T-cell (primary cell): ENCODE measurements around the gene CTU2. TPM values are rescaled to one million over a fixed set of nuclear protein-coding genes. Genes with fewer than 3 reads are reported as not detected.

Experiments used
- ATAC-seq, 4 experiments: fragments of 200-7000 bp in 3 of 4; fragments of 150-1000 bp in 1 of 4; cut with Tn5 transposase; replicated peaks in 1 of 4; 1 replicate in 3 of 4; 2 replicates in 1 of 4; pipeline ENCODE4 v1.10.0; 2021; ENCODE audit warnings: moderate library complexity in 3 of 4, mild to moderate bottlenecking in 2 of 4, moderate number of reproducible peaks in 1 of 4
- CTCF ChIA-PET, 2 donors: fragments of 300-600 bp; sonication (Branson Sonifier 250); formaldehyde crosslinking; loops; one replicate each; lab custom pipeline; 2022; ENCODE audit warnings: antibody characterized with exemption in 2 of 2; lab: Charles Lee
- POLR2A ChIA-PET, 2 donors: fragments of 300-600 bp; sonication (Branson Sonifier 250); formaldehyde crosslinking; loops; one replicate each; lab custom pipeline; 2022; ENCODE audit warnings: antibody characterized with exemption in 2 of 2; lab: Charles Lee
- DNase-seq, 35 experiments: peaks; one replicate each; pipeline versions ENCODE4 v3.0.0 to v3.0.0-alpha.2; 2013 to 2023
- H3K27ac ChIP-seq: one replicate; pipeline ENCODE4 v1.5.1; 2013; ENCODE audit warnings: low read length
- H3K27me3 ChIP-seq, 2 experiments: replicated peaks in 1 of 2; 1 replicate in 1 of 2; 2 replicates in 1 of 2; pipeline versions ENCODE4 v1.6.1 to v1.7.0; 2013; ENCODE audit warnings: low read length in 1 of 2, mixed read lengths in 1 of 2; ENCODE audit not compliant: control insufficient read depth in 2 of 2, insufficient read depth in 2 of 2; ENCODE audit errors: extremely low read depth in 1 of 2
- H3K36me3 ChIP-seq, 2 donors: 1 replicate in 1 of 2; 2 replicates in 1 of 2; pipeline versions ENCODE4 v1.6.1 to v1.7.0; 2013; ENCODE audit warnings: low read length in 1 of 2; ENCODE audit not compliant: control insufficient read depth in 2 of 2, insufficient read depth in 1 of 2; ENCODE audit errors: extremely low read depth in 1 of 2
- H3K4me1 ChIP-seq, 2 experiments: 1 replicate in 1 of 2; 2 replicates in 1 of 2; pipeline versions ENCODE4 v1.6.1 to v1.7.0; 2013; ENCODE audit warnings: low read length in 2 of 2, mixed read lengths in 1 of 2; ENCODE audit not compliant: insufficient read depth in 2 of 2, control insufficient read depth in 1 of 2; ENCODE audit errors: extremely low read depth in 1 of 2
- H3K4me3 ChIP-seq, 2 donors: 1 replicate in 1 of 2; 2 replicates in 1 of 2; pipeline versions ENCODE4 v1.5.1 to v1.7.0; 2013; ENCODE audit warnings: mild to moderate bottlenecking in 2 of 2, low read length in 1 of 2, moderate library complexity in 1 of 2; ENCODE audit not compliant: control insufficient read depth in 1 of 2; ENCODE audit errors: extremely low read depth in 1 of 2
- H3K9me3 ChIP-seq: 2 replicates; pipeline ENCODE4 v1.7.0; 2013
- H3K27ac Mint-ChIP-seq, 2 donors: one replicate each; pipeline ENCODE4 v1.8.0; 2020 to 2021; ENCODE audit warnings: mild to moderate bottlenecking in 2 of 2, mixed read lengths in 2 of 2
- H3K27me3 Mint-ChIP-seq, 2 donors: one replicate each; pipeline ENCODE4 v1.8.0; 2021 to 2022; ENCODE audit warnings: mixed read lengths in 2 of 2
- H3K36me3 Mint-ChIP-seq: one replicate; pipeline ENCODE4 v1.8.0; 2021; ENCODE audit warnings: mixed read lengths
- H3K4me1 Mint-ChIP-seq, 3 donors: one replicate each; pipeline ENCODE4 v1.8.0; 2020 to 2022; ENCODE audit warnings: mixed read lengths in 3 of 3, mild to moderate bottlenecking in 1 of 3
- H3K4me3 Mint-ChIP-seq, 3 donors: one replicate each; pipeline ENCODE4 v1.8.0; 2020 to 2022; ENCODE audit warnings: mild to moderate bottlenecking in 3 of 3, mixed read lengths in 3 of 3, moderate library complexity in 3 of 3
- H3K9me3 Mint-ChIP-seq, 3 donors: one replicate each; pipeline ENCODE4 v1.8.0; 2020 to 2022; ENCODE audit warnings: mixed read lengths in 3 of 3
- whole genome bisulfite sequencing: methylation state at CpG from one replicate; pipeline ENCODE4 v1.1.5; 2013; ENCODE audit warnings: missing lambda C conversion rate; ENCODE audit not compliant: insufficient coverage; 5-methylcytosine and 5-hydroxymethylcytosine counted together
- total RNA-seq, 35 experiments: library from RNA in 6 of 35; stranded (reverse) in 6 of 35; fragments of 120-200 nt in 1 of 35; gene quantifications; one replicate each; pipeline versions ENCODE4 v1.2.1 to v1.2.4 and lab custom pipeline; 2013 to 2026

Gene CTU2
- total RNA-seq, 5 donors from 2014 or later (not counting 1 experiment from before 2014, with no cell fraction given) = 30.1 to 39.5 (median 38.6) TPM

DNA sequence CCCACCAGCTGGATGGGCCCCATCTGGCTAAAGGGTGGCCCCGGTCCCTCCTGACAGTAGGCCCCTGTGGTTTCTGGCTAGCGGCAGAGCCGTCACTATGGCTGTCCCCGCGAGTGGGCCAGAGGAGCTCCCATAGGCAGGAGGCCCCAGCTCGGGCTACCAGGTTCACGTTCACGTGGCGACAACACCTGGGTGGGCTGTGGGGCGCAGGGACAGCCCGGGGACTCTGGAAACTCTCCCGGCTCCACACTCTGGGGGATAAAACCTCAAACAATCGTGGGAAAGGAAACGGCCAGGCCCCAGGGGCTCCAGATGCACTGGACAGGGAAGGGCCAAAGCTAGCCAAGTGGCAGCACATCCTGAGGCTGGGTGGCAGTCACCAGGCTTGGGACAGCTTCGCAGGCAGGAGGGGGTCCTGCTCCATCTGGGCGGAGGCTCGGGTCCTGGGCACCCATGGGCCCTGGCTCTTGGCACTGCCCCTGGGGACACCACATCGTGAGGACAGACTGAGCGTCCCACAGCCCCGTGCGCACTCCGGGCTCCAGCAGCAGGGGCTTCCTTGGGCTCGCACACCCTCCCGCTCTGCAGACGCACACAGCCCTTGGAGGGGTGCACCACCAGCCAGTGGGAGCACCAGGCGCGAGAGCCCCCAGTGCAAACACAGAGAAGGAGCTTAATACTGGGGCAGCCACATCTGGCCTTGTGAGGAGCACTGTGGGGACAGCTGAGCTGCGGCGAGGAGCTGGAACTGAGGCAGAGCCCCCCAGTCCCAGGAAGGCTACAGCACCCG is 4.5 kb upstream of the CTU2 start:
- DNase-seq (peak in 6 of 35 experiments; percentile 13 to 41 (median 30)), ATAC-seq (no peak)
- peaks cover 13 to 42% of the 10 kb centered on the region in 2 donors for H3K36me3 ChIP-seq
- ChIA-PET POLR2A (interaction anchor here (0.5 to 0.9 kb wide), 2 partner anchors 14 to 36 kb away, joined by 4 read pairs; no protein-coding TSS in a partner anchor), CTCF (interaction anchor here in 1 of 2 donors (0.6 kb wide), 1 partner anchor 43 kb away, joined by 3 read pairs; no protein-coding TSS in a partner anchor)
- Mint-ChIP-seq H3K4me3 (peak overlapping the region; percentile 90 to 99 (median 94)), H3K36me3 (peaks cover 17% of the 10 kb centered on the region), H3K4me1 (peaks cover 67 to 71% (median 69%) of the 10 kb centered on the region in 3 donors), H3K9me3 (no peaks in the 10 kb centered on the region), H3K27ac (peak overlapping the region; percentile 97), H3K27me3 (no peaks in the 10 kb centered on the region)
- H3K4me3 ChIP-seq = peak overlapping the region; percentile 87 to 88
- WGBS = 2% methylated on average over 30 of the region's 30 CpGs
- H3K27me3 ChIP-seq = no peaks in the 10 kb centered on the region
- peak overlapping the region; percentile 92 for H3K27ac ChIP-seq
- no peaks in the 10 kb centered on the region for H3K9me3 ChIP-seq
- H3K4me1 ChIP-seq = peaks cover 39 to 89% of the 10 kb centered on the region in 2 experiments

DNA sequence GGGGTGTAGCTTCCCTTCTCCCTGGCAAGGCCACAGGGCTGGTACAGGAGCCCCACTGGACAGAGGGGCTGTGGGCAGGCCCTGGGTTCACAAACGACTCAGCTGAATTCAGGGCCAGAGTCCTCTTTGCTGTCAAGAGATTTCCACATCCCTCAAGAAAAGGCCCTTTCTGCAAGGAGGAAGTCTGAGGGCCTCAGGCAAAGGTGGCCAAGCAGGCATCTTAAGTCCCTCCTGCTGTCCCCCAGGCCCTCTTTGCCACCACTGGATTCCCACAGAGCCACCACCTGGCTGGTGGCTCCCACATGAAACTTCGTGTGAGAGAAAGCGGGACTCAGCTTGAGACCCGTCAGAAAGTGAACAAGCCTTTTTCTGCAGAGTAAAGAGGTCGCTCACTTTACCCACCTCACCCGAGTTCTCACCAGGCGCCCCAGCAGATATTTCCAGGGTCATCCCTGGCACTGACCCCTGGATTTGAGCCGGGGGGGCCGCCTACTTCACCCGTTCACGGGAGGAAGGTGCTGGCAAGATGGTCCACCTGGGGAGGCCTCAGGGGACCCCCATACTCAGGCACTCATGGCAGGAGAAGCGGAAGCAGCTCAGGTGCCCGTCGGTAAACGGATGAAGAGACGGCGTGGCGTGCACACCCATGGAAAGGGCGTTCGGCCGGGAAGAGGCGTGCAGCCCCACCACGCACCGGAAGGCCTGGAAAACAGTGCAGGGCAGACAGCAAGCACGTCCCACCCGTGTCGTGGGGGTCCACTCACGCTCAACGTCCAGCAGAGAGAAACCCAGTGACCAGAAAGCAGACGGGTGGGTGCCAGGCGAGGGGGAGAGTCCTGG is 3.7 kb upstream of the CTU2 start:
- Mint-ChIP-seq H3K36me3 (peaks cover 13% of the 10 kb centered on the region), H3K27me3 (no peaks in the 10 kb centered on the region), H3K4me1 (peaks cover 71 to 75% (median 75%) of the 10 kb centered on the region in 3 donors), H3K9me3 (no peaks in the 10 kb centered on the region), H3K27ac (peak overlapping the region; percentile 97), H3K4me3 (peak overlapping the region; percentile 90 to 99 (median 94))
- no peaks in the 10 kb centered on the region for H3K9me3 ChIP-seq
- POLR2A ChIA-PET = interaction anchor here in 1 of 2 donors (0.9 kb wide), 1 partner anchor 15 kb away, joined by 4 read pairs; no protein-coding TSS in a partner anchor
- H3K36me3 ChIP-seq = peaks cover 11 to 34% of the 10 kb centered on the region in 2 donors
- H3K27me3 ChIP-seq = no peaks in the 10 kb centered on the region
- H3K4me3 ChIP-seq = peak overlapping the region; percentile 87 to 88
- peaks cover 45 to 90% of the 10 kb centered on the region in 2 experiments for H3K4me1 ChIP-seq
- DNase-seq (peak in 3 of 35 experiments; percentile 16 to 33 (median 31)), ATAC-seq (no peak)
- H3K27ac ChIP-seq = peak overlapping the region; percentile 92
- CTCF ChIA-PET = interaction anchor here in 1 of 2 donors (0.6 kb wide), 1 partner anchor 44 kb away, joined by 3 read pairs; no protein-coding TSS in a partner anchor
- 1% methylated on average over 26 of the region's 31 CpGs for WGBS

DNA sequence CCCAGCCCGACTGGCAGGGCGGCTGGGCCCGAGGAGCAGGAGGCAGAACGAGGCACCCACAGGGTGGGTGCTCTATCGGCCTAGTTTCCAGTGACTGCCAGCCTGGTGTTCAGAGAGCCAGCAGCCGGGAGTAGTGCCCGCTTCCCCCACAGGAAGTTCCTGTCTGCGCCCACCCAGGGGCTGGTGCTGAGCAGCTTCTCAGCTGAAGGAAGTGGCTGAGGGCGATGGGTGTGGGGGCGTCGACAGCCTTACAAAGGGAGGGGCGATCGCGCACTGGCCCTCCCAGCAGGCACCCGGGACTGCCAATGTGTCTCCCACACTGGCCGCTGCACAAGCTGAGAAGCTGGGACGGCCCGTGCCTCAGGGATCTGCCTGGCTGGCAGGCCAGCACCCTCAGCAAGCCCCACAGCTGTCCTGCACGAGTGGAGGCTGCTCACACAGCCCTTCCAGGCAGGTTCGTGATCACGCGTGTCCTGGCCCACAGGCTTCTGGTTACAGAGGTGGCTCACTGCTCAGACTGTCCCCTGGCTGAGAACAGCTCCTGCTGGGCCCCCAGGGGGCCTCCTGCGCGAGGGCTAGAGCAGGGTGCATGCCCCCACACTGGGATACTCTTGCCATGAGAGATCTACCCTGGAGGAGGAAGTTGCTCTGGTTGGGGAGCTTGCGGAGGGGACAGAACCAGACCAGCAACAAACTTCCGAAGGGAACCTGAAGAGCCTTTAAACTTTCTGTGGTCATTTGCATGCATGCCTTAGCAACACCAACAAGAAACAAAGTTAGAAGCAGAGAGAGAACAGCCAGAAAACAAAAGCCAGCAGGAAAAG is 2.6 kb upstream of the CTU2 start:
- ChIA-PET POLR2A (interaction anchor here in 1 of 2 donors (0.7 kb wide), 1 partner anchor 20 kb away, joined by 3 read pairs; no protein-coding TSS in a partner anchor), CTCF (interaction anchor here in 1 of 2 donors (1.0 to 1.8 kb wide), 2 partner anchors 67 to 84 kb away, joined by 3 to 7 read pairs; no protein-coding TSS in a partner anchor)
- peak overlapping the region; percentile 87 to 88 for H3K4me3 ChIP-seq
- no peaks in the 10 kb centered on the region for H3K9me3 ChIP-seq
- H3K4me1 ChIP-seq = peaks cover 36 to 86% of the 10 kb centered on the region in 2 experiments
- H3K9me3 Mint-ChIP-seq = no peaks in the 10 kb centered on the region
- H3K27me3 ChIP-seq = no peaks in the 10 kb centered on the region
- H3K4me3 Mint-ChIP-seq = peak overlapping the region; percentile 90 to 99 (median 94)
- peaks cover 65 to 69% (median 67%) of the 10 kb centered on the region in 3 donors for H3K4me1 Mint-ChIP-seq
- H3K27me3 Mint-ChIP-seq = no peaks in the 10 kb centered on the region
- under 1% methylated on average over 22 of the region's 26 CpGs for WGBS
- peak overlapping the region; percentile 92 for H3K27ac ChIP-seq
- H3K36me3 Mint-ChIP-seq = peaks cover 8% of the 10 kb centered on the region
- DNase-seq (peak; percentile 43 to 84 (median 68)), ATAC-seq (peak; percentile 24 to 32 (median 29))
- H3K27ac Mint-ChIP-seq = peak overlapping the region; percentile 97
- peaks cover 4 to 23% of the 10 kb centered on the region in 2 donors for H3K36me3 ChIP-seq

DNA sequence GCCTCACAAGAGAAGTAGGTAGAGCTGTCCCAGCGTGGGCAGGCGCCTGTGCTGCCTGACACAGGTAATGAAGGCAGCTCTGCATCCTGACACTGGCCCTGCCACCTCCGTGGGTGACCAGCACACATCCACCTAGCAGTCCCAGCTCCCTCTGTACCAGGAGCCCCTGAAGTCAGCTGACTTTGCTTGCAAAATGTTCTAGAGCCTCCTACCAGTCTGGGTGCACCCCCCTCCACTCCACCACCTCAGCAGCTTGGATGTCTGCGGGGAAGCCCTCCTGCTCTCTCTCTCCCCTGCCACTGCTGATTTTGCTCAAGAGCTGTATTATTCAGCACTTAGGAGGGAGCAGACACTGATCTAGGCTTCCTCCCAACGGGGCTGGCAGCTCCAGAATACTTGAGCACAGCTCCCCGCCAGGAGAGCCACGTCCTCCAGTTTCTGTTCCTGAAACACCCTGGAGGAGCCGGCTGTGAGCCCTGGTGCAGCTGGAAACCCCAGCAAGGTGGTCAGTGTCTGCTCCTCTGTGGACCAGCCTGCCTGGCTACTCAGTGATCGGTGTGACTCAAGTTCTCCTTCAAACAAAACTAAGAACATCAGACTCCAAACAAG is 1.1 kb upstream of the CTU2 start:
- H3K27ac Mint-ChIP-seq = peak overlapping the region; percentile 97
- peaks cover 3 to 16% of the 10 kb centered on the region in 2 donors for H3K36me3 ChIP-seq
- H3K27me3 Mint-ChIP-seq = no peaks in the 10 kb centered on the region
- no peaks in the 10 kb centered on the region for H3K9me3 ChIP-seq
- peak overlapping the region; percentile 92 for H3K27ac ChIP-seq
- WGBS = 3% methylated on average over 8 of the region's 9 CpGs
- H3K9me3 Mint-ChIP-seq = no peaks in the 10 kb centered on the region
- peak overlapping the region; percentile 90 to 99 (median 94) for H3K4me3 Mint-ChIP-seq
- H3K4me1 Mint-ChIP-seq = peaks cover 58 to 62% (median 60%) of the 10 kb centered on the region in 3 donors
- ChIA-PET POLR2A (interaction anchor here in 1 of 2 donors (0.6 kb wide), 1 partner anchor 999 kb away, joined by 7 read pairs; no protein-coding TSS in a partner anchor), CTCF (interaction anchor here in 1 of 2 donors (0.9 to 1.8 kb wide), 2 partner anchors 85 to 134 kb away, joined by 4 to 7 read pairs; partner anchors contain the start of gene ZC3H18)
- H3K27me3 ChIP-seq = no peaks in the 10 kb centered on the region
- H3K36me3 Mint-ChIP-seq = peaks cover 3% of the 10 kb centered on the region
- ATAC-seq = peak in 1 of 4 experiments; percentile 5
- peak in 30 of 35 experiments; percentile 29 to 68 (median 48) for DNase-seq
- peak overlapping the region; percentile 87 to 88 for H3K4me3 ChIP-seq
- peaks cover 21 to 80% of the 10 kb centered on the region in 2 experiments for H3K4me1 ChIP-seq

DNA sequence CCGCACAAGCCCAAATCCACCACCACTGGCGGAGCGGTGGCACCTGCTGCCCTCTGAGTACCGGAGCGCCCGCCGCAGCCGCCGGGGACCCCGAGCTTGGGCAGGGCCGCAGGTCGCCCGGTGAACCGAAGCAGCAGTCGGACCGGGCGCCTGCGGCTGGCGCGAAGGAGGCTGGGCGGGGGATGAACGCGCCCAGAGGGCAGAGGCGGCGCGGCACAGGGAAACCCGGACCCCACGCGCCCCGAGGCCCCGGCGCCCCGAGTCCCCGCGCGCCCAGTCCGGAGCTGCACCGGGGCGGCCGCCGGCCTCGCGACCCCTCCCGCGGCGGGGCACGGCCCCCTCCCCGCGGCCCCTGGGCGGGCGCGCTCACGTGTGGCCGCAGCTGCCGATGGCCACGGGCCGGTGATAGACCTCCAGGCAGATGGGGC is 488 bp upstream of the CTU2 start:
- Histone ChIP-seq H3K4me3 (peak overlapping the region; percentile 87 to 88), H3K36me3 (peaks cover 3 to 17% of the 10 kb centered on the region in 2 donors), H3K27ac (peak overlapping the region; percentile 92), H3K9me3 (no peaks in the 10 kb centered on the region), H3K27me3 (no peaks in the 10 kb centered on the region), H3K4me1 (peaks cover 19 to 73% of the 10 kb centered on the region in 2 experiments)
- peaks cover 3% of the 10 kb centered on the region for H3K36me3 Mint-ChIP-seq
- H3K27ac Mint-ChIP-seq = peak overlapping the region; percentile 97
- no peaks in the 10 kb centered on the region for H3K9me3 Mint-ChIP-seq
- ChIA-PET CTCF (interaction anchor here (0.6 to 1.8 kb wide), 2 partner anchors 25 to 86 kb away, joined by 3 to 7 read pairs; no protein-coding TSS in a partner anchor), POLR2A (no interaction called here)
- H3K4me1 Mint-ChIP-seq = peaks cover 51 to 58% (median 54%) of the 10 kb centered on the region in 3 donors
- DNase-seq = peak in 2 of 35 experiments; percentile 33 to 35
- under 1% methylated on average over 57 of the region's 57 CpGs for WGBS
- ATAC-seq = peak; percentile 1 to 6 (median 3)
- peak overlapping the region; percentile 90 to 99 (median 94) for H3K4me3 Mint-ChIP-seq
- no peaks in the 10 kb centered on the region for H3K27me3 Mint-ChIP-seq
